Measurements from ENCODE around the gene MIPEP.
A peak's percentile ranks its signal among the peaks of the same experiment; 100 is the strongest.
"Not testable (repeated sequence)": the region's sequence is repeated elsewhere in the genome, so short reads cannot be mapped to it uniquely, and the experiment has no call there.

Gene MIPEP
- total RNA-seq: 6.2 reads per million, percentile 23 among the genes with 10 or more reads in this experiment

DNA sequence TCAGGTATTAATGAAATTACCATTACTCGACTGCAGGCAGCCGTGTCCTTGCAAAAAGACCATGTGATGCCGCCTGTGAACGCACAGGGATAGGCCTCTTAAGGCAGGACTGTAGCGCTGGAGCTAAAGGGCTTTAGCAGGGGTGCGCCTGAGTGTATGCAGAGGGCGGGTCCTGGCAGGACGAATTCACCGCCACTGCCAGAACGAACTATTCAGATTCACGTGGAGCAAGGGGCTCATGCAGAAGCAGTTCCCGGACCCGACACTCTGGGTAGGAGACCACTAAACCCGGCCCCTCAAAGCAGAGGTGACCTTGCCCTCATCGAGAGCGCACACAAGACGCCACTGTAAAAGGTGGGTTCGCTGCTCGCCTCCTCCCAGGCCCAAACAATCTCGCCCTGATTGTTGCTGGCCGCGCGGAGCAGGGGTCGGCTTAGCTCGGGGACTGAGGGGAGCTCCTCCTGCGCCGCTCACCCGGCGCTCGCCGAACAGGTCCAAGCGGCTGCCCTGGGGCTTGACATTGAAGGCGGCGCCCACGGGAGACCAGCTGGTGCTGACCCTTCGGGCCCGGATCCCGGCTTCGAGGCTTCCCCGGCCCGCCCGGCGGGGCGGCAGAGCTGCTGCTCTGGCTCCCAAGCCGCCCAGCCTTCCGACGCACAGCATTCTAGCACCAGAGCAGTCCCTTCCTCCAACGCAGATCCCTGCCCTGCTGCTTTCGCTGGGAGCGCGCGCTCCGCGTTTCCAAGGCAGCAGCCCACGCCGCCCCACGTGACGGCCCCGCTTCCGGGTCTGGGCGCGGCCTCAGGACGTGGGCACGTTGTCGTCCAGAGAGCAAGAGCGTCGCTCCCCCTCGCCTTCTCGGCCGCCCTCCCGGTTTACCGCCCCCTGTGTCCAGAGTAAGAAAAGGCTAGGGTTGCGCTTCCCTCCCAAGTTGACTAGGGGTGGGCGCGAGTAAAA is at the start of gene MIPEP:
TSS of gene MIPEP (minus strand) at position 743 of the 957 bp plus-strand sequence. CDS start at position 663, 80 bp downstream.
- peak; percentile 75 for DNase-seq

DNA sequence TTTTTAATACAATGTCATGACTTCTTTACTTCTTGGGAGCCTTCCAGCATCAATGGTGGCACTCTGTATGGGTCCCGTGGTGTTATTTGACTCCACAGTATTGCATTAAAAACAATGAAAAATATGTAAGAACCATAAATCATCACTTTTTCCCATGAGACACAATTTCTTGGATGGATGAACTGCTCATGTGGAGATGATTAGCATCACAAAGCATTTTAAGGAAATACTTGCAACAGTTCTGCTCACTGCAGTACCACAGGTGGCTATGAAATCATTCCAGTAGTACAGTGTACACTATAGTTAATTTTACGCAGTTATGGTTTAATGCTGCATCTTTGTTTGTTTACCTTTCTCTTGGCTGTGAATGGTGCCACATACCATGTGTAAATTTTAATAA is 45.3 kb upstream of the MIPEP start:
- no peak for DNase-seq

DNA sequence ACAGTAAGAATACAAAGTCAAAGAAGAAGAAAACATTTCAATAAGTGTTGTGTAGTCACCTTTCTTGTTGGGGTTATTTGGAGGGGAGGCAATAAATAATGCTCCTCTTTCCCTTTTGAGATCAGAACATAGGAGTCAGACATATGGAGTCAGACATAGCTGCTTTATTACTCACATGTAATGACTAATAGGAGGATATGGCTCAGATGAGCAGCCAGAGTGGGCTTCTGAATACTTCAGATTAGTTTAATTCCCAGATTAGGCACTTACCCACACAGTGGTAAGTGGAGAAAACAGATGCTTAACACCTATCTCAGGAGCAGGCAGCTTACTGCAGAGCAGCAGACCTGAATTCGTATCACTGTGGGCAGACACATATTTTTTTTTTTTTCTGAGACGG is 39.8 kb upstream of the MIPEP start:
- no peak for DNase-seq

DNA sequence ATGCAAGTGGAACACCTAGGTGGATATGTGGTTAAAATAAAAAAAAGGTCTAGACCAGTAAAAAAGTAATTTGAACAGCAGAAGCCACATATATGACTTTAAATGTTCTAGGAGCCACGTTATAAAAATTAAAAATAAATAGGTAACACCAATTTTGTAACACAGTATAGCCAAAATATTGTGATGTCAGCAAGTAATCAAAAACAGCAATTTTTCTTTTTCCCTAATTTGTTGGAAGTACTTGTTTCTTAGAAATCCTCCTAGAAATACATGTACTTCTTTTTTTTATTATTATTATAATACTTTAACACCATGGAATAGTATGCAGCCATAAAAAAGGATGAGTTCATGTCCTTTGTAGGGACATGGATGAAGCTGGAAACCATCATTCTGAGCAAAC is 33.8 kb upstream of the MIPEP start:
- DNase-seq: no peak

DNA sequence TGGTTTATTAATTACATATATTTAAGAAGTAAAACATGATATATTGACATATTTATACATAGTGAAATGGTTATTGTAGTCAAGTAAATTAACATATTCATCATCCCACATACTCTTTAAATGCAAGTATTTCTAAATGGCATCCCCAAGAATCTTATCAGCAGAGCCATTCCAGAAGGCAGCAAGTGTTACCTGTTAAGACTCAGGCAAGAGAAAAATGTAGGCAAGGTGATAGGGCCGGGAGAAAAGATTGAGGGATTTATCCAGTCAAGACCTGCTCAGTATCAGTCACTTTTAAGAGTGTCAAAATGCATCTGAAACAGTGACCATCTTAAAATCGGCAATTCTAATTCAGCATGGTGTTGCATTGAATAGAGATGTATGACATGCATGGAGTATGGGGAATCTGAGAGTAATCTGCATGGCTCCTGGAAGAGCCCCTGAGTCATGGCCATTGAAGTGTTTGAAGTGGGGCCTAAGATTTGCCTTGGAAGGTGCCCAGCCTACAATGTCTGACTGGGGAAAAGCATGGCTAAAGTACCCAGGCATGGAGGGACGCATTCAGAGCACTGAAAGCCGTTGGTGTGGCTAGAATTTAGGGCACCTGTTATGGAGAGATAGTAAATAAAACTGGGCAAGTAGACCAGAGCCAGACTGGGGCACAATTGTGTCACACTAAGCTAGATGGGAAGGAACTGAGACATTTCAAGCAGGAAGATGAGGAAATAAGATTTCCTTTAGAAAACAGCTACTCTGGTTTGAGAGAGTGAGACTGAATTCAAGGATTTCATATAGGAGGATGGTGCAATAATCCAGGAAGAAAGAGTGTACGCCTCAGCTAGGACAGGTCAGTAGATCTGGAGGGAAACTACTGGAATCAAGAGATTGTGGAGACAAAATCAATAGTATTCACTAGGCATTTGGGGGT is 33.1 kb upstream of the MIPEP start:
- DNase-seq: no peak

DNA sequence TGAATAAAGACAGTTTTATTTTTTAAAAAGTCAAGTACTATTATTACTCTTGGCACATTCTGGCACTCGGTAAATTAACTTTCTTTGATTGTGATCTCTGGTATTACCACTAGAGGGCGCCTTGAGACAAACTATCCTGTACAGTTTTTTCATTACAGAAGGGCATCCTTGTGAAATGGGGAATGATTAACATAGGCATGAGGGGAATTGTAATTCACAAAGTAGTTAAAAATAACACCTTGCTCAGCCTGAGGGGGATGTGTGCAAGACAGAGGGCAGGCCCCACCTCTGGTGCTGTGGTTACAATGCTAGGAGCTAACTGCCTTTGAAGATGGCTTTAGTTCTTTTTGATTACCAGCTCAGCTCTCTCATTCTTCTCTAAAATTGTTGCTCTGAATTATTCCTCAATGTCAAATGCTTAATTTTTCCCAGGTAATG is 32.3 kb upstream of the MIPEP start:
- DNase-seq: no peak

DNA sequence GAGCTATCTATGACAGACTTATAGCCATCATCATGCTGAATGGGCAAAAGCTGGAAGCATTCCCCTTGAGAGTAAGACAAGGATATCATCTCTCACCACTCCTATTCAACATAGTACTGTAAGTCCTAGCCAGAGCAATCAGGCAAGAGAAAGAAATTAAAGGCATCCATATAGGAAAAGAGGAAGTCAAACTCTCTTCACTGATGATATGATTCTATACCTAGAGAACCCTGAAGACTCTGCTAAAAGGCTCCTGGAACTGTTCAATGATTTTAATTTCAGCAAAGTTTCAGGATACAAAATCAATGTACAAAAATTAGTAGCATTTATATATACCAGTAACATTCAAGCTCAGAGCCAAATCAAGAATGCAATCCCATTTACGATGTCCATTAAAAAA is 29.8 kb upstream of the MIPEP start:
- DNase-seq: no peak

DNA sequence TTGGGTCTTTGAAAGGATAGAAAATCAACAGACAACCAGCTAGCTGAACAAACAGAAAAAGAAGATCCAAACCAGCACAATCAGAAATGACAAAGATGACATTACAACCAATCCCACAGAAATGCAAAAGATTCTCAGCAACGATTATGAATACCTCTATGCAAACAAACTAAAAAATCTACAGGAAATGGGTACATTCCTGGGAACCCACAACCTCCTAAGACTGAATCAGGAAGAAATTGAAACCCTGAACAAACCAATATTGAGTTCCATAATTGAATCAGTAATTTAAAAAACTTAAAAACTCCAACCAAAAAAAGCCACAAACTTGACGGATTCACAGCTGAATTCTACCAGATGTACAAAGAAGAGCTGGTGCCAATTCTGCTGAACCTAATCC is 29.0 kb upstream of the MIPEP start:
- no peak for DNase-seq

DNA sequence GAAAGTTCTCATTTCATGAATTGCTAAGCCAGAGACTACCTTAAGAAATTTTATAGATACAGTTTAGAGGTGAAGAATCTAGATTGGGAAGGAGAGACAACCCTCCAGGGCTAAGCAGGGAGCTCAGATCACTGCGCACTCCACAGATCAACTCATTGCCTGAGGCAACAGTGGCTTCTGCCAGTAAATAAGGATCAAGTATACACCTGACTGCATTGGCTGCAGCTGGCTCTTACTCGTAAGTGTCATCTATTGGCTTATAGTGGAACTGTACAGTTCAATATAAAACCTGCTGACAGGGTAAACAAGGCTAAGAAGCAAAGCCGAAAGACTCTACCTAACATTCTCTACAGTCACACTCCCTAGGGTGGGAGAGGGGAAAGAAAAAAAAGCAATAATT is 26.1 kb upstream of the MIPEP start:
- no peak for DNase-seq

DNA sequence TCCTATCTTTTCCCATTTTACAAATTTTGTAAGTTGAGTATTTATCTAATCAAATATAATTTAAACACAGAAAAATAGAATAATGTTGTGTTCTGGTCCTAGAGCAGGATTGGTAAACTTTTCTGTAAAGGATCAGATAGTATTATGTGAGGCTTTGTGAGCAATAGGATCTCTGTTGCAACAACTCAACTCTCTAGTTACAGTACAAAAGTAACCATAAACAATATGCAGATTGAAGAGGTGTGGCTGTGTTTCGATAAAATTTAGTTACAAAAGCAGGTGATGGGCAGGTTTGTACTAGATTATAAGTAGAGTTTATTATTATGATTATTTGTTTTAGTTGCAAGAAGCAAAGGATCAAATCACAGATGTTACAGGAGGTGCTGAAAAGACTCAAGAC is 23.3 kb upstream of the MIPEP start:
- DNase-seq: no peak

DNA sequence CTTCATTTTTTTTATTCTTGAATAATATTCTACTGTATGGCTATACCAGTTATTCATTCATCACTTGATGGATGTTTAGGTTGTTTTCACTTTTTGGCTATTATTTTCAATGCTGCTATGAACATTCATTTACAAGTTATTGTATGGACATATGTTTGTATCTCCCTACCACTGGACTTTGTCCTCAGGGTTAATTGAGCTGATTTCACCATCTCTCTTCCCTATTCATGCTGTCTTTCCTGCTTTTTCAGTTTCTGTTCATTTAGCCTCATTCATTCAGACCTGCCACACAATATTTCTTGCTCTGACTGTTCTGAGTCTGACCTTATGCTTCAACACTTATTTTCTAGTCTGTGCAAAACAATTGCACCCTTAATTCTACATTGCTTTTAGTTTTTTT is 20.4 kb upstream of the MIPEP start:
- no peak for DNase-seq

DNA sequence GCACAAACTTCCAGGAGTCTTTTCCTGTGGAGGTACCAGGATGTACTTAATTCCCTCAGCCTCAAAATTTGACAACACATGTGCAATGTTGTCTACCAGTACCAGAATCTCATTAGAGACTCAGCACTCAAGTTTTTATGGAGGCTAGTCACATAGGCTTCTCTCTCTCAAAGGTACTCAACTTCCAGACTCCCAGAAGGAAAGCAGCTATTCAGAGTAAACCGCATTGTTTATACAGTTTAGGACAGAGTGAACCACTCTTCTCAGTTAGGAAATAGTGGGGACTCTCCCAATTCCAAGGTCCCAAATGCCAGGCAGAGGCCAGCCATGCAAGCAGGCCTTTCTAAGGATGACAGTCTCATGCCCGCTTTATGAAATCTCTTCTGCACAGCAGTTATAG is 16.6 kb upstream of the MIPEP start:
- no peak for DNase-seq

DNA sequence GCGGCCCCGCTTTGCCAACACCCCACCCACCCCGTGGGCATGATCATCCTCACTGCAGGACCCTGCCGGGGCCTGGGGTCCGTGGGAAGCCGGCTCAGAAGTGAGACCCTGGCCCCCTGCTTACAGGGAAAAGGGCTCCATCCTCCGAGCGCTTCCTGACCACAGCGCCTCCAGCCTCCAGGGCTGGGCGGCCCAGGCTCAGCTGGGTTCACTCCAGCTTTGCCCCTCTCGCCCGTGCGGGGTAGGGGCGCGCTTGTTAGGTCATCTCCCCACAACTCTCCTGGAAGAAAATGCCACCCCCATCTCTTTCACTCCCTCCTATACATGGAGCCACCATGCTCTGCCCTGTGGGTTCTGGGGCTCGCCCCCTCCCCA is 14.7 kb upstream of the MIPEP start:
- DNase-seq: no peak

DNA sequence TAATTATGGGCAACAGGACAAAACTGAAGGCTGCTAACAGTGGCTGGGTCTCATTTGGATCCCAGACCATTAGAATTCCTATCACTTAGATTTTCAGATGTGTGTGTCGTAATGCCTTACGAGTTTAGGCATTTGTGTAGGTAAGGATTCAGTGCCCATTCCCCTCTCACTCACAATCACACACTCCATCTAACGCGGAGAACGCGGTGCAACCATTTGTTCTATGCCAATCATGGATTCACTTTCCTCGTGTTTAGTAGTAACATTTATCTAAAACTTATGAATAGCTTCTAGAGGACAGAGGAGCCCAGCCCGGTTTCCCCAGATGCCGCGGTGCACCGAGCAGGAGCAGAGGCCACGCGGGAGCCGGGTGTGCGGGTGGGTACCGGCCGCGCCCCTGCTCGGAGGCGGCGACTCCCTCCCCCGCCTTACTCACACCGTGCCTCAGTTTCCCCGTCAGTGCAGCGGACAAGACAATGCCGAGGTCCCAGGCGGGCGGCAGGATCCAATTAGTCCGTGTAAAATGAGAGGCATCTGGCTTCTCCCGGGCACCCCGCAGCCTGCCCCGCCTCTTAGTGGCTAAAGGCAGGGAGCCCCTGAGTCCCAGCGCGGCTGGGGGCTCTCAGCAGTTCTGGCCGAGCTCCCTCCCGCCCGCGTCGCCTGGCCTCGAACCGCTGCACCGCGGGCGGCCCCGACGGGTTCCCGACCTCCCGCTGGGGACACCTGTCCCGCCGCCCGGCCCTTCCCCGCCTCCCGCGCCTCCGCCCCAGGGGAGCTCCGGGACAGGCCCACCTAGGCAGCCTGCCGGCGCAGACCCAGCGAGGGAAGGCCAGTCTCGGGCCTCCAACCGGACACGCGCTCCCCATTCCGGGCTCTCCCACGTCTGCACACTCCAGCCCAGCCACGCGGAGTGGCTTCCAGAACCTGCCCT is 14.0 kb upstream of the MIPEP start:
- DNase-seq: no peak

DNA sequence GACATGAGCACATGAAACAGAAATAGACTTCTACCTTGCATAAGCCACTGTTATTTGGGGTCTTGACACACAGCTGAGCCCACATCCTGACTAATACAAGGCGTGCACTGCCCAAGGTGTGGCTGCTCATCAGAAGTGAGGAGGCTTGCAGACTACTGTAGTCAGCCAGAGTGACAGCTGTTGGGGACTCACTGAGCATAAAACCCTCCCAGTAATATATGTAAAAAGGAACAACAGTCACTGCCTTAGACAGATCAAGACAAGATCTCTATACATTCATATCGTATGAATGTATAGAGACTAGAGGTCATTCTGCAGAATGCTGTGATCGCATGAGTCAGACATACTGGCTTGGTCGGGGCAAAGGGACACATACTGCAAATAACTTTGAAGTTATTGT is 12.2 kb upstream of the MIPEP start:
- no peak for DNase-seq

DNA sequence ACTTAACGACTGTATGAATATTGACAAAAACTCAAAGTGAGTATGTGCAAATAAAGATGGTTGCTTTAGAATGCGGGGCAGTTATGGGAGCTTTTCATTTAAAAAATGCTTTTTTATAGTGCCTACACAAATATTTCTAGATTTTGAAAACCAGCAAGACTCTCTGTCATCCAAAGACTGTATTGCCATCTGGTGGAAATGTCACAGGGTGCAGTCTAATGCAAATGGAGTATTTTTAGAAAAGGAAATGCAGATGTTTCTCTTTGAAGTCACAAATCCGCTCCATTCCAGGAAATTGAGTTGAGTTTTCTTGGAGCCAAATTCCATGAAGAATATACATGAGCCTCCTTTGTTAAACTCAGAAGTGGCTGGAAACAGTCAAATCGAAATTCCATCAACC is 10.4 kb upstream of the MIPEP start:
- peak; percentile 22 for DNase-seq

DNA sequence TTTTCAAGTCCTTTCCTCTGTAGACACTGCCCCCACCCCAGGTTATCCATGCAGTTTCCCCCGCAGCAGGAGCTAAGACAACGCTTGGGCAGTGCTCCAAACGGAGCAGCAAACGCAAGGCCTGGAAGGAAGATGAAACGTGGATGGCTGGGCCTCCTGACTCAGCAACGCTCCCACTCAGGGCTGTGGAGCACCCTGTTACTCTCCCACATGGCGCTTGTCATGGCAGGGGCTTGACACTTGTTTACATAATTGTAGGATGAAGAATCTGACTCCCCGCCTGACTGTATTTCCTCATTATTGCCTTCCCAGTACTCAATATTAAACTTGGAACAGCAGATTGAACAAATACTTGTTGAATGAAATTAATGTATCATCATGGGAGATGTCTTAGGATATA is 8.9 kb upstream of the MIPEP start:
- no peak for DNase-seq

DNA sequence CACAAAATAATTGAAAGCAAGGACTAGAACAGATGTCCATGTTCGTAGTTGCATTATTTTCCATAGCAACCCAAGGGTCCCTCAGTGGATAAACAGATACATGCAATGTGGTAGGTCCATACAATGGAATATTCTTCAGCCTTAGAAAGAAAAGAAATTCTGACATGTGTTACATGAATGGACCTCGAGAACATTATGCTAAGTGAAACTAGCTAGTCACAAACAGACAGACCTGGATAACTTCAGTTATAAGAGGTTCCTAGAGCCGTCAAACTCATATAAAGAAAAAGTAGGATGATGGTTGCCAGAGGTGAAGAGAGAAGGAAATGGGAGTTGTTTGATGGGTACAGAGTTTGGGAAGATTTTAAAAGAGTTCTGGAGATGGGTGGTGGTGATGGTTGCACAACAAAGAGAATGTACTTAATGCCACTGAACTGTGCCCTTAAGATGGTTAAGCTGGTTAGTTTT is 8.3 kb upstream of the MIPEP start, which contains the start of gene C1QTNF9B:
TSS of gene C1QTNF9B (minus strand) at position 51 of the 468 bp plus-strand sequence.
- DNase-seq: not testable (repeated sequence)

DNA sequence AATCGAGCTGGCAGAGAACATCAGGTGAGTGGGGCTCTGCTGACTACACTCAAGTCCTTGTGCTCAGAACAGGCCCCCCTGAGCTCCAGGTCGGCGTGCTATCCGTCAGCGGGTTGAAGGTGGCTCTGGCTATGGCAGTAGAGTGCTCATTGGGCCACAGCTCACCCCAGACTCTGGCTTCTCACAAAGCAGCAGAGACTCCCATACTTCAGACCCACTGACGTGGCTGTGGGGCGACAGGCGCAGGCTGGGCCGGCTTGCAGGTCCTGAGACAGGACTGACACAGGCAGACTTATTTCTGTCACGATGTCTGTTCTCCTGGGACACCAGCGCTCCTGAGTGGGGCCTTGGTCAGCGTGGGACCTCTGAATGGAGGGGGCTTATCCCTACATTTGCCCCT is 5.5 kb upstream of the MIPEP start:
- not testable (repeated sequence) for DNase-seq

DNA sequence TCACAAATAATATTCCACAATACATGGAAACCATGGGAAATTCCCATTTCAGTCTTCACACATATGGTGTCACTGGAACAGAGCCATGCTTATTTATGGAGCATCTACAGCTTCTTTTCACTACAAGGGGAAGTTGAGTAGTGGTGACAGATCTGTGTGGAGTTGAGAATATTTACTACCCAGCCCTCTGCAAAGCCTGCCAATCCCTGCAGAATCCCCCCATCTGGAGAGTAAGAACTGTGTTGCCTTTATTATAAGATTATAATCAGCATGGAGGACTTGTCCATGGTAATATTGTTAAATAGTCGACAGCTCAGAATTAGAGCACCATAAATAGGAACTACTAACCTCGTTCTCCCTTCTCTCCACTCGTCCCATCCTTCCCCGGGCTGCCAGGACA is 4.6 kb upstream of the MIPEP start:
- DNase-seq: not testable (repeated sequence)

DNA sequence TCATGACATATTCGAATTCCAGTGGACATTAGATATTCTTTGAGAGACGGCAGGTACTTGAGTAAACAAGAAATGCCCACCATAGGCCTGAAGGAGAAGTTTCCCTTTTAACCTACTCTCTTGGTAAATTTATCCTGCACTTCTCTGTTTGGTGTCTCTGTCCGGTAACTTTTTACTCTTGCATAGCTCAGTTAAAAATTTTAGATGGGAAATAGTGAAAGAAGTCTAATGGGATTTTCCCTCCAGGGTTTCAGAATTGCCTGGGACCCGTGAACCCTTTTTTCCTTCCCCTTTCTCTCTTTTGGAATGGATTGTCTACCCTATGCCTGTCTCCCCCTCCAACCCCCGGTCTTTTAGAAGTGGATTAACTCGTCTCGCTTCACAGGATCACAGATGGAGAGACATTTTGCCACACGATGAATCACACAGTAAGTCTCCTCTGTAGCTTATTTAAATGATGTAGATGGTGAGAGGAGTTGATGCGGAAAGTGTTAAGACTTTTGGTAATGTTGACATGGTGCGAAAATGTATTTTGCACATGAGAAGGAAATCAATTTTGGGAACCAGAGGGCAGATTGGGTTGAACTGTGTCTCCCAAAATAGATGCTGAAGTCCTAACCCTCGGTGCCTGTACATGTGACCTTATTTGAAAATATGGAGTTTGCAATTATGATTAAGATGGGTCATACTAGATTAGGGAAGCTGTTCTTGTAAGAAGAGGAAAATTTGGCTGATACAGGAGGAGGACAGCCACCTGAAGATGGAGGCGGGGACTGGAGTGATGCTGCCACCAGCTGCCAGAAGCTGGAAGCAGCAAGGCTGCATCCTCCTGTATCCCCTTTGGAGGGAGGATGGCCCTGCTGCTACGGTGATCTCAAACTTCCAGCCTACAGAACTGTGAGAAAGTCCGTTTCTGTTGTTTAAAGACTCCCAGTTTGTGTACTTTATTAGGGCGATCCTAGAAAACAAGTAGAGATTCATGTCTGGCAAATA is 711 bp upstream of the MIPEP start:
- DNase-seq: no peak
